Caco-2 (cell line): Measurements from ENCODE around the gene UBL3. TPM values are rescaled to one million over a fixed set of nuclear protein-coding genes. Genes with fewer than 3 reads are reported as not detected.
A peak's percentile ranks its signal among the peaks of the same experiment; 100 is the strongest.

Experiments
- BruUV-seq: library from RNA; stranded (reverse); fragments of 400-500 nt; replicated peaks from 2 replicates; lab custom pipeline; 2021; lab: Mats Ljungman, UMichigan
- CTCF ChIA-PET: fragments of 300-600 bp; sonication (Branson Sonifier 250); formaldehyde crosslinking; loops from one replicate; lab custom pipeline; 2022; ENCODE audit warnings: antibody characterized with exemption; lab: Charles Lee
- POLR2A ChIA-PET: fragments of 300-600 bp; sonication (Branson Sonifier 250); formaldehyde crosslinking; loops from one replicate; lab custom pipeline; 2022; ENCODE audit warnings: antibody characterized with exemption; lab: Charles Lee
- DNase-seq, 2 experiments: peaks; one replicate each; pipeline versions ENCODE4 v3.0.0 to v3.0.0-alpha.2; 2020 to 2022
- H3K27me3 ChIP-seq: replicated peaks from 2 replicates; pipeline ENCODE4 v1.6.0; 2011; ENCODE audit warnings: low read length; ENCODE audit not compliant: control insufficient read depth, insufficient read depth
- H3K36me3 ChIP-seq: 2 replicates; pipeline ENCODE4 v1.5.1; 2011; ENCODE audit warnings: low read length; ENCODE audit not compliant: control insufficient read depth, insufficient read depth
- H3K4me1 ChIP-seq: fragments of 250-450 bp; sonication (Bioruptor Pico); 2 replicates; pipeline ENCODE4 v1.5.1; 2020; ENCODE audit warnings: mild to moderate bottlenecking
- H3K4me3 ChIP-seq: 2 replicates; pipeline ENCODE4 v1.5.1; 2011; ENCODE audit warnings: low read depth, mild to moderate bottlenecking, control low read depth, low read length
- H3K9me3 ChIP-seq: fragments of 250-450 bp; sonication (Bioruptor Pico); 2 replicates; pipeline ENCODE4 v1.5.1; 2020; ENCODE audit warnings: mild to moderate bottlenecking, moderate library complexity
- H3K27ac Mint-ChIP-seq: one replicate; pipeline ENCODE4 v1.8.0; 2022; ENCODE audit warnings: mixed read lengths; ENCODE audit not compliant: unreplicated experiment
- H3K27me3 Mint-ChIP-seq: one replicate; pipeline ENCODE4 v1.8.0; 2022; ENCODE audit warnings: mixed read lengths; ENCODE audit not compliant: insufficient read depth, unreplicated experiment
- H3K36me3 Mint-ChIP-seq: one replicate; pipeline ENCODE4 v1.8.0; 2022; ENCODE audit warnings: mild to moderate bottlenecking, mixed read lengths; ENCODE audit not compliant: insufficient read depth, unreplicated experiment
- H3K4me1 Mint-ChIP-seq: one replicate; pipeline ENCODE4 v1.8.0; 2022; ENCODE audit warnings: low read depth, mixed read lengths; ENCODE audit not compliant: unreplicated experiment
- H3K4me3 Mint-ChIP-seq: one replicate; pipeline ENCODE4 v1.8.0; 2022; ENCODE audit warnings: mild to moderate bottlenecking, moderate library complexity, mixed read lengths; ENCODE audit not compliant: unreplicated experiment
- H3K9me3 Mint-ChIP-seq: one replicate; pipeline ENCODE4 v1.8.0; 2022; ENCODE audit warnings: mixed read lengths; ENCODE audit not compliant: unreplicated experiment
- CTCF ChIP-seq, 2 experiments: fragments of 200-600 bp in 1 of 2; IDR thresholded peaks; 1 replicate in 1 of 2; 2 replicates in 1 of 2; pipeline versions ENCODE4 v1.5.1 to v1.8.0; 2011 to 2022; ENCODE audit warnings: antibody characterized with exemption in 1 of 2, control low read depth in 1 of 2, inconsistent platforms in 1 of 2, low read depth in 1 of 2, low read length in 1 of 2, mild to moderate bottlenecking in 1 of 2, moderate library complexity in 1 of 2; ENCODE audit not compliant: insufficient read depth in 1 of 2, severe bottlenecking in 1 of 2, unreplicated experiment in 1 of 2
- intact Hi-C: fragments of 100-400 bp; cut with micrococcal nuclease; formaldehyde crosslinking; loops from one replicate; pipeline ENCODE4 v1.10.0; 2022; ENCODE audit not compliant: unreplicated experiment
- total RNA-seq: library from RNA; stranded (reverse); gene quantifications from 2 replicates; pipeline ENCODE4 v1.2.3, GENCODE V29; 2022

UBL3 gene
- total RNA-seq, 1 experiment from 2014 or later: 37.5 TPM

- BruUV-seq: no TSS peak
- Histone ChIP-seq H3K27me3 (no peaks in the 10 kb centered on the region), H3K36me3 (no peaks in the 10 kb centered on the region), H3K4me3 (no peak overlapping the region), H3K4me1 (no peaks in the 10 kb centered on the region), H3K9me3 (no peaks in the 10 kb centered on the region)
- intact Hi-C loops: no loop called here
- no peak for DNase-seq
- Mint-ChIP-seq H3K4me3 (no peak overlapping the region), H3K36me3 (no peaks in the 10 kb centered on the region), H3K27ac (no peak overlapping the region), H3K9me3 (no peaks in the 10 kb centered on the region), H3K27me3 (no peaks in the 10 kb centered on the region), H3K4me1 (no peaks in the 10 kb centered on the region)
- ChIA-PET CTCF (no interaction called here), POLR2A (no interaction called here)
- no peak for TF ChIP-seq CTCF (IDR thresholded peaks at IDR 0.05; ENCODE audit: insufficient read depth in 1 of 2, low read depth in 1 of 2, low read length in 1 of 2, severe bottlenecking in 1 of 2, unreplicated experiment in 1 of 2)
Measured at GRCh38 chr13:29740961-29741360, 109.5 kb downstream of the UBL3 start.

DNA sequence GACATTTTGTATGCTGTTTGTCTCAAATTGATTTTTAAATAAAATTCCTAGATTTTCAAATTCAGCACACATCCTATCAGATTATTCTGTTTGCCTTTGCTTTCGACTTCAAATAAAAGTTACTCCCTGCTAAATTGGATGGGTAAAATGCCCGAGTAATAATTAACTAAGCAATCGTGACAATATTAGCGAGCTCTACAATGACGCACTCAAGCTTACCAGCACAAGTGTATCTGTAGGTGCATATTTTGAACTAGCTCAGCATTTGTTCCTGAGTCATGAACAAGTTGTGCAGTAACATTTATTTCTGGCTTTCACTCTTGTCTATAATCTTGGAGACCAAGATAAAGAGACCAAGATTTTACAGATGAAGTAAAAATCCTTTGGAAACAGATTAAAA is 113.4 kb downstream of the UBL3 start:
- Mint-ChIP-seq H3K4me1 (peaks cover 7% of the 10 kb centered on the region), H3K9me3 (no peaks in the 10 kb centered on the region), H3K36me3 (no peaks in the 10 kb centered on the region), H3K27me3 (peaks cover 10% of the 10 kb centered on the region), H3K27ac (no peak overlapping the region), H3K4me3 (no peak overlapping the region)
- no peak for TF ChIP-seq CTCF (IDR thresholded peaks at IDR 0.05; ENCODE audit: insufficient read depth in 1 of 2, low read depth in 1 of 2, low read length in 1 of 2, severe bottlenecking in 1 of 2, unreplicated experiment in 1 of 2)
- Histone ChIP-seq H3K4me1 (no peaks in the 10 kb centered on the region), H3K9me3 (no peaks in the 10 kb centered on the region), H3K4me3 (no peak overlapping the region), H3K36me3 (no peaks in the 10 kb centered on the region), H3K27me3 (no peaks in the 10 kb centered on the region)
- intact Hi-C loops: no loop called here
- no peak for DNase-seq
- POLR2A ChIA-PET: no interaction called here
- no TSS peak for BruUV-seq
- CTCF ChIA-PET: interaction anchor here (0.6 kb wide), 1 partner anchor 377 kb away, joined by 7 read pairs; no protein-coding TSS in a partner anchor

DNA sequence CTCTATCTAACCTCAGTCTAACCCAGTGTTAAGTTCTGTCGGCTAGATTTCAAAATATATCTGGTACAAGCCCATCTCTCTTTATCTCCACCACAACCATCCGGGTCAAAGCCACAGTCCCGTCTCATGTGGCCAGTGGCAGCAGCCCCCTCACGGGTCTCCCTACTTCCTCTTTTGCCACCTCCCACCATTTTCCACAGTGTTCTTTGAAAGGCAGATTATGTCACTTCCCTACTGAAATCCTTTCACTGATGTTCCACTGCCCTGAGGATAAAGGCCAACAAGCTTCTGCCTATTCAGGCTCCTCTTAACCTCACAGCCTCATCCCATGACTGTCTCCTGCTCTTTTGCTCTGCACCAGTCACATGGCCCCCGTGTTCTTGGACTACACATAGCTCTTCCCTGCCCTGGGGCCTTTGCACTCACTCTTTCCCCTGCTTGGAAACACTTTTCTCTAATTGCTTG is 117.2 kb downstream of the UBL3 start:
- Histone ChIP-seq H3K4me1 (no peaks in the 10 kb centered on the region), H3K36me3 (no peaks in the 10 kb centered on the region), H3K4me3 (no peak overlapping the region), H3K9me3 (no peaks in the 10 kb centered on the region), H3K27me3 (no peaks in the 10 kb centered on the region)
- Mint-ChIP-seq H3K27ac (no peak overlapping the region), H3K9me3 (no peaks in the 10 kb centered on the region), H3K4me1 (peaks cover 7% of the 10 kb centered on the region), H3K36me3 (no peaks in the 10 kb centered on the region), H3K4me3 (no peak overlapping the region), H3K27me3 (peaks cover 21% of the 10 kb centered on the region)
- peak in 1 of 2 experiments; percentile 51 for DNase-seq
- BruUV-seq: no TSS peak
- no peak for TF ChIP-seq CTCF (IDR thresholded peaks at IDR 0.05; ENCODE audit: insufficient read depth in 1 of 2, low read depth in 1 of 2, low read length in 1 of 2, severe bottlenecking in 1 of 2, unreplicated experiment in 1 of 2)
- intact Hi-C loops: no loop called here
- POLR2A ChIA-PET: no interaction called here
- CTCF ChIA-PET: no interaction called here
